Panc1 (cell line): ENCODE data around the gene ZNF367.

Experiments used
- CTCF ChIP-seq: fragments of 450-650 bp; IDR thresholded peaks from 2 replicates; pipeline ENCODE4 v1.5.1; 2017; ENCODE audit warnings: mild to moderate bottlenecking
- POLR2AphosphoS5 ChIP-seq: IDR thresholded peaks from 2 replicates; pipeline ENCODE4 v1.6.1; 2012; ENCODE audit warnings: mild to moderate bottlenecking, low read depth, low read length, moderate library complexity

GRCh38 chr9:96425500-96426169, 7.5 kb upstream of the ZNF367 start:
- TF ChIP-seq CTCF = no peak
- no peak for TF ChIP-seq POLR2AphosphoS5
